Thymus (tissue), 11 donors: ENCODE results near the gene ZMYND12. TPM values are rescaled to one million over a fixed set of nuclear protein-coding genes. Genes with fewer than 3 reads are reported as not detected.

Experiments
- DNase-seq, 9 donors: peaks; one replicate each; pipeline ENCODE4 v3.0.0-alpha.2; 2013; ENCODE audit warnings: low spot score in 9 of 9, low read depth in 6 of 9, missing footprints in 1 of 9
- H3K27ac ChIP-seq, 2 donors: one replicate each; pipeline ENCODE4 v1.5.1; 2013; ENCODE audit warnings: control low read depth in 1 of 2, low read depth in 1 of 2, low read length in 1 of 2, mild to moderate bottlenecking in 1 of 2, moderate library complexity in 1 of 2
- H3K27me3 ChIP-seq, 2 donors: one replicate each; pipeline ENCODE4 v1.5.1; 2013; ENCODE audit warnings: low read length in 1 of 2; ENCODE audit not compliant: control insufficient read depth in 2 of 2, insufficient read depth in 1 of 2
- H3K36me3 ChIP-seq, 2 donors: one replicate each; pipeline ENCODE4 v1.5.1; 2013; ENCODE audit warnings: low read length in 1 of 2, mild to moderate bottlenecking in 1 of 2, moderate library complexity in 1 of 2; ENCODE audit not compliant: control insufficient read depth in 2 of 2, insufficient read depth in 2 of 2
- H3K4me1 ChIP-seq, 2 donors: one replicate each; pipeline ENCODE4 v1.5.1; 2013; ENCODE audit warnings: low read length in 2 of 2; ENCODE audit not compliant: control insufficient read depth in 2 of 2, insufficient read depth in 2 of 2
- H3K4me3 ChIP-seq, 2 donors: one replicate each; pipeline ENCODE4 v1.5.1; 2013; ENCODE audit warnings: low read length in 2 of 2, control low read depth in 1 of 2, mild to moderate bottlenecking in 1 of 2
- H3K9me3 ChIP-seq, 2 donors: one replicate each; pipeline ENCODE4 v1.5.1; 2013; ENCODE audit warnings: low read length in 1 of 2, mild to moderate bottlenecking in 1 of 2; ENCODE audit not compliant: control insufficient read depth in 2 of 2, insufficient read depth in 1 of 2
- WGBS: extraction: QIAGEN DNeasy Blood & Tissue Kit; methylation state at CpG from one replicate; pipeline ENCODE4 v1.1.7; 2013; 5-methylcytosine and 5-hydroxymethylcytosine counted together
- polyA plus RNA-seq: library from polyadenylated mRNA; stranded (reverse); fragments of 200-250 nt; gene quantifications from one replicate; pipeline ENCODE4 v1.2.3, GENCODE V29; 2013
- total RNA-seq: library from RNA; stranded (reverse); fragments of 120-200 nt; gene quantifications from one replicate; pipeline ENCODE4 v1.2.4, GENCODE V29; 2013
- donor health status: healthy.

ZMYND12 gene
- total and polyA plus RNA-seq, 2 donors = 1.4 to 3.2 TPM

GRCh38 chr1:42385283-42385682, 70.5 kb downstream of the ZMYND12 start:
- no peak for DNase-seq
- no peak overlapping the region for H3K4me3 ChIP-seq
- no peak overlapping the region for H3K27ac ChIP-seq
- H3K9me3 ChIP-seq = no peaks in the 10 kb centered on the region
- 5% methylated on average over 1 of the region's 1 CpG for WGBS
- H3K36me3 ChIP-seq = no peaks in the 10 kb centered on the region
- H3K4me1 ChIP-seq = peaks cover 3 to 5% of the 10 kb centered on the region in 2 donors
- peaks cover 20 to 33% of the 10 kb centered on the region in 2 donors for H3K27me3 ChIP-seq

GRCh38 chr1:42381280-42381673, 74.5 kb downstream of the ZMYND12 start:
- Histone ChIP-seq H3K36me3 (no peaks in the 10 kb centered on the region), H3K27ac (no peak overlapping the region), H3K4me1 (peaks cover 3 to 5% of the 10 kb centered on the region in 2 donors), H3K4me3 (peak overlapping the region; percentile 13 to 76), H3K9me3 (no peaks in the 10 kb centered on the region), H3K27me3 (peaks cover 35 to 63% of the 10 kb centered on the region in 2 donors)
- no peak for DNase-seq
- 22% methylated on average over 8 of the region's 8 CpGs for WGBS

- H3K4me1 ChIP-seq = peaks cover 3 to 5% of the 10 kb centered on the region in 2 donors
- peak within 1 kb of the TSS; percentile 13 to 76 for H3K4me3 ChIP-seq
- no peaks in the 10 kb centered on the region for H3K9me3 ChIP-seq
- peaks cover 35 to 63% of the 10 kb centered on the region in 2 donors for H3K27me3 ChIP-seq
- no peak within 1 kb of the TSS for H3K27ac ChIP-seq
- under 1% methylated on average over 101 of the region's 101 CpGs for WGBS
- no peaks in the 10 kb centered on the region for H3K36me3 ChIP-seq
- peak in 7 of 9 donors; percentile 4 to 53 (median 19) for DNase-seq
Measured at GRCh38 chr1:42380586-42381279, 75.1 kb downstream of the ZMYND12 start, which contains the start of gene RIMKLA. Gene RIMKLA, plus strand, starts transcription at chr1:42380792. Its CDS starts 143 bp downstream, at chr1:42380935.

Other genes starting within 250 kb of the ZMYND12 start
- gene FOXJ3, start 120.8 kb downstream of the ZMYND12 start, total RNA-seq = 20.8 TPM
- gene FOXJ3, start 120.8 kb downstream of the ZMYND12 start, polyA plus RNA-seq = 19.7 TPM
- 0.19 TPM for gene RIMKLA, start 75.2 kb downstream of the ZMYND12 start, total RNA-seq
- 0.14 TPM for gene RIMKLA, start 75.2 kb downstream of the ZMYND12 start, polyA plus RNA-seq
- 49.8 TPM for gene PPCS, start 521 bp upstream of the ZMYND12 start, total RNA-seq
- 125 TPM for gene PPCS, start 521 bp upstream of the ZMYND12 start, polyA plus RNA-seq
- 1.9 TPM for gene CCDC30, start 7.3 kb upstream of the ZMYND12 start, total RNA-seq
- 1.6 TPM for gene CCDC30, start 7.3 kb upstream of the ZMYND12 start, polyA plus RNA-seq
- 95.2 TPM for gene PPIH, start 202.4 kb upstream of the ZMYND12 start, total RNA-seq
- 49.7 TPM for gene PPIH, start 202.4 kb upstream of the ZMYND12 start, polyA plus RNA-seq
- gene YBX1, start 226.4 kb upstream of the ZMYND12 start, total RNA-seq = 564 TPM
- 497 TPM for gene YBX1, start 226.4 kb upstream of the ZMYND12 start, polyA plus RNA-seq